Skeletal muscle tissue (tissue), 4 donors: Measurements from ENCODE around the gene OR2H2. TPM values are rescaled to one million over a fixed set of nuclear protein-coding genes. Genes with fewer than 3 reads are reported as not detected.

Source experiments
- H3K27ac ChIP-seq: one replicate; pipeline ENCODE4 v1.7.0; 2013; ENCODE audit warnings: mild to moderate bottlenecking, low read depth, low read length, inconsistent platforms
- H3K27me3 ChIP-seq, 3 donors: one replicate each; pipeline ENCODE4 v1.7.0; 2013; ENCODE audit warnings: low read length in 3 of 3; ENCODE audit not compliant: control insufficient read depth in 3 of 3, insufficient read depth in 3 of 3
- H3K36me3 ChIP-seq, 3 donors: one replicate each; pipeline ENCODE4 v1.7.0; 2013; ENCODE audit warnings: low read length in 3 of 3; ENCODE audit not compliant: control insufficient read depth in 3 of 3, insufficient read depth in 3 of 3
- H3K4me1 ChIP-seq, 3 donors: one replicate each; pipeline ENCODE4 v1.7.0; 2013; ENCODE audit warnings: low read length in 3 of 3, mild to moderate bottlenecking in 3 of 3; ENCODE audit not compliant: control insufficient read depth in 3 of 3, insufficient read depth in 3 of 3
- H3K4me3 ChIP-seq, 3 donors: one replicate each; pipeline ENCODE4 v1.7.0; 2013; ENCODE audit warnings: low read length in 3 of 3
- H3K9ac ChIP-seq, 3 donors: one replicate each; pipeline ENCODE4 v1.7.0; 2013; ENCODE audit warnings: low read length in 3 of 3, mild to moderate bottlenecking in 3 of 3, moderate library complexity in 2 of 3, low read depth in 1 of 3
- H3K9me3 ChIP-seq, 3 donors: one replicate each; pipeline ENCODE4 v1.7.0; 2013; ENCODE audit warnings: low read length in 3 of 3; ENCODE audit not compliant: control insufficient read depth in 3 of 3
- total RNA-seq: library from RNA; depleted of rRNA; stranded (reverse); fragments of >200 nt; gene quantifications from one replicate; pipeline ENCODE4 v1.2.3, GENCODE V29; 2014
- donor health status: Osteomylitis.

The OR2H2 gene
- total RNA-seq, 1 donor from 2014 or later = not detected

DNA sequence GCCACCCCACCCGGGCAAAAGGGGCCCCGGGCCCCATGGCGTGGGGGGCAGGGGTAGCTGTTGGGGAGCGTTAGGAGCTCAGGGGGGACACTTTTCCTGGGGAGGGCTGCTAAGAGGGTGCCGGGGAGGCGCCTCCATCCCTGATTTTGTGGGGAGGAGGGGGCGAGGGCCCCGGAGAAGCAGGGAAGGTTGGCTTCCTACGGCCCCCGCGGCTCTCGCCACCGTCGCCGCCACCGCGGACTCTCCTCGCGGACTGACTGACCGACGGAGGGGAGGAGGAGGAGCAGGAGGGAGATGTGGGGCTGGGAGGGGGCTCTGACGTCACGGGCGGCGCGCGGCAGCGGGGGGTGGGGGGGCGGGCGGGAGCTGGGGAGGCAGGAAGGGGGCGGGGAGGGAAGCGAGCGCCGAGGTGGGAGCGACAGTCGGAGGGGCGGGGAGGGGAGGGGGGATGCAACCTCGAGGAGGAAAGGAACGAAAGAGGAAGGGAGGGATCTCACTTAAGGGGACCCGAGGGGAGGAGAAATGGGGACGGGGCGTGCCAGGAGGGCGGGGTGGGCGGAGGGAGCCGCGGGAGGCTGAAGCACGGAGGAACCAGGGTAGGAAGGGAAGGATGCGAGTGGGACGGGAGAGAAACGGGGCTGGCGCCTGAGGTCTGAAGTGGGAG, 43.0 kb downstream of the OR2H2 start:
- Histone ChIP-seq H3K36me3 (peaks cover 0 to 2% (median 0%) of the 10 kb centered on the region in 3 donors), H3K9me3 (no peaks in the 10 kb centered on the region), H3K4me3 (peak overlapping the region; percentile 62 to 79 (median 70)), H3K4me1 (peaks cover 14 to 21% (median 15%) of the 10 kb centered on the region in 3 donors), H3K9ac (peak overlapping the region in 2 of 3 donors; percentile 50 to 70), H3K27me3 (peaks cover 32 to 55% (median 44%) of the 10 kb centered on the region in 3 donors), H3K27ac (no peak overlapping the region)

- Histone ChIP-seq H3K27ac (no peak overlapping the region), H3K36me3 (peaks cover 0 to under 1% (median 0%) of the 10 kb centered on the region in 3 donors), H3K27me3 (peaks cover 32 to 53% (median 44%) of the 10 kb centered on the region in 3 donors), H3K9ac (peak overlapping the region in 2 of 3 donors; percentile 50 to 70), H3K4me3 (peak overlapping the region; percentile 62 to 79 (median 70)), H3K4me1 (peaks cover 20 to 24% (median 21%) of the 10 kb centered on the region in 3 donors), H3K9me3 (no peaks in the 10 kb centered on the region)
Measured at GRCh38 chr6:29628419-29629281, 43.7 kb downstream of the OR2H2 start.

GRCh38 chr6:29629571-29629970, 44.6 kb downstream of the OR2H2 start:
- H3K4me1 ChIP-seq = peaks cover 20 to 26% (median 21%) of the 10 kb centered on the region in 3 donors
- H3K36me3 ChIP-seq = no peaks in the 10 kb centered on the region
- H3K27ac ChIP-seq = no peak overlapping the region
- H3K27me3 ChIP-seq = peaks cover 32 to 51% (median 41%) of the 10 kb centered on the region in 3 donors
- H3K9ac ChIP-seq = no peak overlapping the region
- H3K9me3 ChIP-seq = no peaks in the 10 kb centered on the region
- H3K4me3 ChIP-seq = no peak overlapping the region

- no peak overlapping the region for H3K27ac ChIP-seq
- no peaks in the 10 kb centered on the region for H3K9me3 ChIP-seq
- no peaks in the 10 kb centered on the region for H3K36me3 ChIP-seq
- H3K27me3 ChIP-seq = peaks cover 32 to 45% (median 41%) of the 10 kb centered on the region in 3 donors
- no peak overlapping the region for H3K4me3 ChIP-seq
- H3K4me1 ChIP-seq = peaks cover 20 to 26% (median 21%) of the 10 kb centered on the region in 3 donors
- H3K9ac ChIP-seq = no peak overlapping the region
Measured at GRCh38 chr6:29630315-29630714, 45.4 kb downstream of the OR2H2 start.

- H3K4me3 ChIP-seq = peak overlapping the region in 1 of 3 donors; percentile 22
- H3K27ac ChIP-seq = no peak overlapping the region
- no peaks in the 10 kb centered on the region for H3K9me3 ChIP-seq
- no peaks in the 10 kb centered on the region for H3K36me3 ChIP-seq
- peaks cover 20 to 26% (median 21%) of the 10 kb centered on the region in 3 donors for H3K4me1 ChIP-seq
- no peak overlapping the region for H3K9ac ChIP-seq
- peaks cover 28 to 42% (median 33%) of the 10 kb centered on the region in 3 donors for H3K27me3 ChIP-seq
Measured at GRCh38 chr6:29631209-29631810, 46.4 kb downstream of the OR2H2 start.

GRCh38 chr6:29631860-29632731, 47.2 kb downstream of the OR2H2 start:
- Histone ChIP-seq H3K27me3 (peaks cover 23 to 38% (median 32%) of the 10 kb centered on the region in 3 donors), H3K9me3 (no peaks in the 10 kb centered on the region), H3K4me1 (peaks cover 20 to 26% (median 21%) of the 10 kb centered on the region in 3 donors), H3K4me3 (peak overlapping the region; percentile 49 to 68 (median 54)), H3K36me3 (no peaks in the 10 kb centered on the region), H3K27ac (no peak overlapping the region), H3K9ac (peak overlapping the region in 2 of 3 donors; percentile 20 to 45)

DNA sequence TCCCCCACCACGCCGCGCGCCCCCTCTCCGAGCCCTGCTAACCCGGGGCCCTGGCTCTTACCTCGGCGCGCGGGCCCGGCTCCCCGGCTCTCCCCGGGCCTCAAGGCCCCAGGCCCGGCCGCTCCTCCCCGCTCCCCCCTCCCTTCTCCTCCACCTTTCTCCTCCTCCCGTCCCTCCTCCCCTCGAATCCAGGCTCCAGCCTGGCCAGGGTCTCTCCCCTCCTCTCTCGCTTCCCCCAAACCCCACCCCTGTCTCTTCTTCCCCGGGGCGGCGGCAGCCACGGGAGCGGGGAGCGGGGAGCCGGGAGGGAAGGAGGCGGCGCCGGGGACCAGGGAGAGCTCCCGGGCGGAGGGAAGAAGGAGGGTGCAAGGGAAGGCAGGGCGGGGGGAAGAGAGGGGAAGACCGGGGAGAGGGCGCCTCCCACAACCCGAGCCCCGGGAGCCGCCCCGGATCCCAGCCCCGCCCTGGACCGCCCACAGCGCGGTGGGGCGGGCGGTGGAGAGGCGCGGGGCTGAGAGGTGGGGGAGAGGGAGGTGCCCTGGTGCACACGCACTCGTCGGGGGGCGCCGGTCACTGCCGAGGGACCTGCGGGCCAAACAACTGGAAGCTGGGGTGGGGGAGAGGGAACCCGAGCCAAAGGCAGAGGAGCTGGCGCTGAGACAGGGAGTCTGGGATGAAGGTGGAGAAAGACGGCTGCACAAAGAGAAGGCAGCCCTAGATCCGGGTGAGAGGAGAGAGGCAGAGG, 48.0 kb downstream of the OR2H2 start, which contains the start of gene GABBR1:
TSS of gene GABBR1 (minus strand) at position 395 of the 745 bp plus-strand sequence. CDS start 798 bp downstream, outside the sequence.
- peaks cover 20 to 26% (median 21%) of the 10 kb centered on the region in 3 donors for H3K4me1 ChIP-seq

GRCh38 chr6:29633534-29633905, 48.6 kb downstream of the OR2H2 start:
- peak overlapping the region in 2 of 3 donors; percentile 5 to 47 for H3K9ac ChIP-seq
- H3K9me3 ChIP-seq = no peaks in the 10 kb centered on the region
- H3K4me1 ChIP-seq = peaks cover 16 to 22% (median 17%) of the 10 kb centered on the region in 3 donors
- no peaks in the 10 kb centered on the region for H3K36me3 ChIP-seq
- H3K27me3 ChIP-seq = peaks cover 17 to 30% (median 28%) of the 10 kb centered on the region in 3 donors
- peak overlapping the region; percentile 49 to 75 (median 71) for H3K4me3 ChIP-seq
- no peak overlapping the region for H3K27ac ChIP-seq

More for the DNA sequence above, 48.0 kb downstream of the OR2H2 start, which contains the start of gene GABBR1:
- no peak within 1 kb of the TSS for H3K27ac ChIP-seq
- H3K27me3 ChIP-seq = peaks cover 18 to 34% (median 32%) of the 10 kb centered on the region in 3 donors
- H3K4me3 ChIP-seq = peak within 1 kb of the TSS; percentile 49 to 75 (median 71)
- H3K36me3 ChIP-seq = no peaks in the 10 kb centered on the region
- H3K9me3 ChIP-seq = no peaks in the 10 kb centered on the region
- peak within 1 kb of the TSS in 2 of 3 donors; percentile 20 to 47 for H3K9ac ChIP-seq
